HEK293 (cell line): Measurements from ENCODE around the gene ATMIN.

Experiments used
- SP3 ChIP-seq: fragments of 450-650 bp; formaldehyde crosslinking; IDR thresholded peaks from 2 replicates; pipeline ENCODE4 v1.5.1; 2016; ENCODE audit warnings: missing biosample characterization, missing genetic modification characterization
- ZEB2 ChIP-seq: fragments of 450-650 bp; formaldehyde crosslinking; IDR thresholded peaks from 2 replicates; pipeline ENCODE4 v1.5.1; 2016; ENCODE audit warnings: missing biosample characterization, missing genetic modification characterization
- ZIC2 ChIP-seq: fragments of 450-650 bp; formaldehyde crosslinking; IDR thresholded peaks from 2 replicates; pipeline ENCODE4 v1.5.1; 2016; ENCODE audit warnings: missing biosample characterization, missing genetic modification characterization
- ZNF146 ChIP-seq: fragments of 450-650 bp; formaldehyde crosslinking; IDR thresholded peaks from 2 replicates; pipeline ENCODE4 v1.5.1; 2016; ENCODE audit warnings: missing biosample characterization, missing genetic modification characterization
- ZNF175 ChIP-seq: fragments of 450-650 bp; formaldehyde crosslinking; IDR thresholded peaks from 2 replicates; pipeline ENCODE4 v1.5.1; 2016; ENCODE audit warnings: missing biosample characterization, missing genetic modification characterization
- TF ChIP-seq, protein P1 (sequence below): fragments of 450-650 bp; formaldehyde crosslinking; IDR thresholded peaks from 2 replicates; pipeline ENCODE4 v1.5.1; 2016; ENCODE audit warnings: missing biosample characterization, missing genetic modification characterization
- TF ChIP-seq, protein P2 (sequence below): fragments of 450-650 bp; formaldehyde crosslinking; conservative IDR thresholded peaks from 2 replicates; pipeline ENCODE4 v1.5.1; 2016; ENCODE audit warnings: low read depth, missing biosample characterization, missing genetic modification characterization
- TF ChIP-seq, protein P3 (sequence below): sonication (generic); formaldehyde crosslinking; IDR thresholded peaks from 2 replicates; pipeline ENCODE4 v1.8.1; 2022; ENCODE audit warnings: mild to moderate bottlenecking, moderate library complexity, missing genetic modification reagents
- TF ChIP-seq, protein P4 (sequence below): fragments of 450-650 bp; formaldehyde crosslinking; IDR thresholded peaks from 2 replicates; pipeline ENCODE4 v1.5.1; 2016; ENCODE audit warnings: missing biosample characterization, missing genetic modification characterization
- TF ChIP-seq, protein P5 (sequence below): fragments of 450-650 bp; formaldehyde crosslinking; IDR thresholded peaks from 2 replicates; pipeline ENCODE4 v1.5.1; 2016; ENCODE audit warnings: missing biosample characterization, missing genetic modification characterization

DNA sequence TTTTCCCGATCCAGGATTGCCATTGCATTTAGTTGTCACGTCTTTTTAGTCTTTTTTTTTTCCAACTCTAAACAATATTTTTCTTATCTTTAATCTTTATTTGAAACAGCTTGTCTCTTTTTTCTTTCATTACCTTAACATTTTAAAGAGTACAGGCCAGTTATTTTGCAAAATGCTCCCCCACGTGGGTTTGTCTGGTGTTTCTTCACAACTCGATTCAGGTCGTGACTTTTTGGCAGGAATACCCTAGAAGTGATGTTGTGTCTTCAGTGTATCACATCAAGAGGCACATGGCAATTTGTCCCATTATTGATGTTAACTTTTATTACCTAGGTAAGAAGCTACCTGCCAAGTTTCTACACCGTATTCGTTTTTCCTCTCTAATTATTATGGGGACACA lies 46.9 kb upstream of the ATMIN start:
- TF ChIP-seq, protein P1, sequence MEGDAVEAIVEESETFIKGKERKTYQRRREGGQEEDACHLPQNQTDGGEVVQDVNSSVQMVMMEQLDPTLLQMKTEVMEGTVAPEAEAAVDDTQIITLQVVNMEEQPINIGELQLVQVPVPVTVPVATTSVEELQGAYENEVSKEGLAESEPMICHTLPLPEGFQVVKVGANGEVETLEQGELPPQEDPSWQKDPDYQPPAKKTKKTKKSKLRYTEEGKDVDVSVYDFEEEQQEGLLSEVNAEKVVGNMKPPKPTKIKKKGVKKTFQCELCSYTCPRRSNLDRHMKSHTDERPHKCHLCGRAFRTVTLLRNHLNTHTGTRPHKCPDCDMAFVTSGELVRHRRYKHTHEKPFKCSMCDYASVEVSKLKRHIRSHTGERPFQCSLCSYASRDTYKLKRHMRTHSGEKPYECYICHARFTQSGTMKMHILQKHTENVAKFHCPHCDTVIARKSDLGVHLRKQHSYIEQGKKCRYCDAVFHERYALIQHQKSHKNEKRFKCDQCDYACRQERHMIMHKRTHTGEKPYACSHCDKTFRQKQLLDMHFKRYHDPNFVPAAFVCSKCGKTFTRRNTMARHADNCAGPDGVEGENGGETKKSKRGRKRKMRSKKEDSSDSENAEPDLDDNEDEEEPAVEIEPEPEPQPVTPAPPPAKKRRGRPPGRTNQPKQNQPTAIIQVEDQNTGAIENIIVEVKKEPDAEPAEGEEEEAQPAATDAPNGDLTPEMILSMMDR (tag by site-specific recombination), result no peak
- TF ChIP-seq ZNF146 (tag by site-specific recombination) (no peak), ZNF175 (tag by site-specific recombination) (no peak), ZIC2 (no peak), SP3 (tag by site-specific recombination) (no peak), ZEB2 (no peak)
- TF ChIP-seq, protein P2, sequence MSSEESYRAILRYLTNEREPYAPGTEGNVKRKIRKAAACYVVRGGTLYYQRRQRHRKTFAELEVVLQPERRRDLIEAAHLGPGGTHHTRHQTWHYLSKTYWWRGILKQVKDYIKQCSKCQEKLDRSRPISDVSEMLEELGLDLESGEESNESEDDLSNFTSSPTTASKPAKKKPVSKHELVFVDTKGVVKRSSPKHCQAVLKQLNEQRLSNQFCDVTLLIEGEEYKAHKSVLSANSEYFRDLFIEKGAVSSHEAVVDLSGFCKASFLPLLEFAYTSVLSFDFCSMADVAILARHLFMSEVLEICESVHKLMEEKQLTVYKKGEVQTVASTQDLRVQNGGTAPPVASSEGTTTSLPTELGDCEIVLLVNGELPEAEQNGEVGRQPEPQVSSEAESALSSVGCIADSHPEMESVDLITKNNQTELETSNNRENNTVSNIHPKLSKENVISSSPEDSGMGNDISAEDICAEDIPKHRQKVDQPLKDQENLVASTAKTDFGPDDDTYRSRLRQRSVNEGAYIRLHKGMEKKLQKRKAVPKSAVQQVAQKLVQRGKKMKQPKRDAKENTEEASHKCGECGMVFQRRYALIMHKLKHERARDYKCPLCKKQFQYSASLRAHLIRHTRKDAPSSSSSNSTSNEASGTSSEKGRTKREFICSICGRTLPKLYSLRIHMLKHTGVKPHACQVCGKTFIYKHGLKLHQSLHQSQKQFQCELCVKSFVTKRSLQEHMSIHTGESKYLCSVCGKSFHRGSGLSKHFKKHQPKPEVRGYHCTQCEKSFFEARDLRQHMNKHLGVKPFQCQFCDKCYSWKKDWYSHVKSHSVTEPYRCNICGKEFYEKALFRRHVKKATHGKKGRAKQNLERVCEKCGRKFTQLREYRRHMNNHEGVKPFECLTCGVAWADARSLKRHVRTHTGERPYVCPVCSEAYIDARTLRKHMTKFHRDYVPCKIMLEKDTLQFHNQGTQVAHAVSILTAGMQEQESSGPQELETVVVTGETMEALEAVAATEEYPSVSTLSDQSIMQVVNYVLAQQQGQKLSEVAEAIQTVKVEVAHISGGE, result no peak
- TF ChIP-seq, protein P3, sequence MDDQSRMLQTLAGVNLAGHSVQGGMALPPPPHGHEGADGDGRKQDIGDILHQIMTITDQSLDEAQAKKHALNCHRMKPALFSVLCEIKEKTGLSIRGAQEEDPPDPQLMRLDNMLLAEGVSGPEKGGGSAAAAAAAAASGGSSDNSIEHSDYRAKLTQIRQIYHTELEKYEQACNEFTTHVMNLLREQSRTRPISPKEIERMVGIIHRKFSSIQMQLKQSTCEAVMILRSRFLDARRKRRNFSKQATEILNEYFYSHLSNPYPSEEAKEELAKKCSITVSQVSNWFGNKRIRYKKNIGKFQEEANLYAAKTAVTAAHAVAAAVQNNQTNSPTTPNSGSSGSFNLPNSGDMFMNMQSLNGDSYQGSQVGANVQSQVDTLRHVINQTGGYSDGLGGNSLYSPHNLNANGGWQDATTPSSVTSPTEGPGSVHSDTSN (CRISPR knock-in tag), result no peak
- TF ChIP-seq, protein P4, sequence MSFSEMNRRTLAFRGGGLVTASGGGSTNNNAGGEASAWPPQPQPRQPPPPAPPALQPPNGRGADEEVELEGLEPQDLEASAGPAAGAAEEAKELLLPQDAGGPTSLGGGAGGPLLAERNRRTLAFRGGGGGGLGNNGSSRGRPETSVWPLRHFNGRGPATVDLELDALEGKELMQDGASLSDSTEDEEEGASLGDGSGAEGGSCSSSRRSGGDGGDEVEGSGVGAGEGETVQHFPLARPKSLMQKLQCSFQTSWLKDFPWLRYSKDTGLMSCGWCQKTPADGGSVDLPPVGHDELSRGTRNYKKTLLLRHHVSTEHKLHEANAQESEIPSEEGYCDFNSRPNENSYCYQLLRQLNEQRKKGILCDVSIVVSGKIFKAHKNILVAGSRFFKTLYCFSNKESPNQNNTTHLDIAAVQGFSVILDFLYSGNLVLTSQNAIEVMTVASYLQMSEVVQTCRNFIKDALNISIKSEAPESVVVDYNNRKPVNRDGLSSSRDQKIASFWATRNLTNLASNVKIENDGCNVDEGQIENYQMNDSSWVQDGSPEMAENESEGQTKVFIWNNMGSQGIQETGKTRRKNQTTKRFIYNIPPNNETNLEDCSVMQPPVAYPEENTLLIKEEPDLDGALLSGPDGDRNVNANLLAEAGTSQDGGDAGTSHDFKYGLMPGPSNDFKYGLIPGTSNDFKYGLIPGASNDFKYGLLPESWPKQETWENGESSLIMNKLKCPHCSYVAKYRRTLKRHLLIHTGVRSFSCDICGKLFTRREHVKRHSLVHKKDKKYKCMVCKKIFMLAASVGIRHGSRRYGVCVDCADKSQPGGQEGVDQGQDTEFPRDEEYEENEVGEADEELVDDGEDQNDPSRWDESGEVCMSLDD (tag by site-specific recombination), result no peak
- TF ChIP-seq, protein P5, sequence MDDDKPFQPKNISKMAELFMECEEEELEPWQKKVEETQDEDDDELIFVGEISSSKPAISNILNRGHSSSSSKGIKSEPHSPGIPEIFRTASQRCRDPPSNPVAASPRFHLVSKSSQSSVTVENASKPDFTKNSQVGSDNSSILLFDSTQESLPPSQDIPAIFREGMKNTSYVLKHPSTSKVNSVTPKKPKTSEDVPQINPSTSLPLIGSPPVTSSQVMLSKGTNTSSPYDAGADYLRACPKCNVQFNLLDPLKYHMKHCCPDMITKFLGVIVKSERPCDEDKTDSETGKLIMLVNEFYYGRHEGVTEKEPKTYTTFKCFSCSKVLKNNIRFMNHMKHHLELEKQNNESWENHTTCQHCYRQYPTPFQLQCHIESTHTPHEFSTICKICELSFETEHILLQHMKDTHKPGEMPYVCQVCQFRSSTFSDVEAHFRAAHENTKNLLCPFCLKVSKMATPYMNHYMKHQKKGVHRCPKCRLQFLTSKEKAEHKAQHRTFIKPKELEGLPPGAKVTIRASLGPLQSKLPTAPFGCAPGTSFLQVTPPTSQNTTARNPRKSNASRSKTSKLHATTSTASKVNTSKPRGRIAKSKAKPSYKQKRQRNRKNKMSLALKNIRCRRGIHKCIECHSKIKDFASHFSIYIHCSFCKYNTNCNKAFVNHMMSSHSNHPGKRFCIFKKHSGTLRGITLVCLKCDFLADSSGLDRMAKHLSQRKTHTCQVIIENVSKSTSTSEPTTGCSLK (tag by site-specific recombination), result no peak
